BLaER1 (cell line): Measurements from ENCODE around the gene PTPRN2.

Source experiments
- H3K27ac ChIP-seq: shearing (Covaris generic); formaldehyde crosslinking; 2 replicates; pipeline ENCODE4 v1.8.1; 2022
- H3K27me3 ChIP-seq: shearing (Covaris generic); formaldehyde crosslinking; 2 replicates; pipeline ENCODE4 v1.8.1; 2022
- H3K36me3 ChIP-seq: shearing (Covaris generic); formaldehyde crosslinking; 2 replicates; pipeline ENCODE4 v1.8.1; 2022
- H3K4me1 ChIP-seq: shearing (Covaris generic); formaldehyde crosslinking; 2 replicates; pipeline ENCODE4 v1.8.1; 2022
- H3K4me2 ChIP-seq: shearing (Covaris generic); formaldehyde crosslinking; 2 replicates; pipeline ENCODE4 v1.8.1; 2022
- H3K4me3 ChIP-seq: shearing (Covaris generic); formaldehyde crosslinking; 2 replicates; pipeline ENCODE4 v1.8.1; 2022
- H3K9ac ChIP-seq: shearing (Covaris generic); formaldehyde crosslinking; 2 replicates; pipeline ENCODE4 v1.8.1; 2022
- H3K9me3 ChIP-seq: shearing (Covaris generic); formaldehyde crosslinking; 2 replicates; pipeline ENCODE4 v1.8.1; 2022
- H4K20me1 ChIP-seq: shearing (Covaris generic); formaldehyde crosslinking; 2 replicates; pipeline ENCODE4 v1.8.1; 2022
- Cebpa-rat ChIP-seq: shearing (Covaris generic); IDR thresholded peaks from 2 replicates; pipeline ENCODE4 v1.8.1; 2022

Gene PTPRN2

DNA sequence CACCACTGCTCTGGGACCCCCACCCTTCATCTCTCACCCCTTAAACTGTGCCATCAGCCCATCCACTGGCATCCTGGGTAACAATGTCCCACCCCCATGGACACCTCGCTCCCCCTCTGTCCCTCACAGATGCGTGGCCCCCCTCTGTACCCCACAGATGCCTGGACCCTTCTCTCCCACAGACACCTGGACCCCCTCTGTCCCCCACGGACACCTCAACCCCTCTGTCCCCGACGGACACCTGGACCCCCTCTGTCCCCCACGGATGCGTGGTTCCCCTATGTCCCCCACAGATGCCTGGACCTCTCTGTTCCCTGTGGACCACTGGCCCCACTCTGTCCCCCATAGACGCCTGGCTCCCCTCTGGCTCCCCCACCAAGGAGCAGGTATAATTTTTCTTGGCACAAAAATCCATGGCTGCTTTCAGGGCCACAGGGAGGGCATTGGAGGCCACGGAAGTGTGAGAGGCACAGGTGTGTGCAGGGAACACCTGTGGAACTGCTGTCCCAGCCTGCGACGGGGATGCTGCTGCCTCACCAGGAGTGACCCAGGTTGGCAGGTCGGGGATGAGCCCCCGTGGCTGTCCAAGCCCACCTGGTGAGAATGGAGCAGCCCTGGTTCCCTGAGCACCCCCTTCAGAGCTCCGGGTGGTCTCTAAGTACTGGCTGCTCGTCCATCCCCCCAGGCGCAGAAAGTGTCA, 193.5 kb downstream of the PTPRN2 start:
- no peak overlapping the region for H3K4me3 ChIP-seq
- H3K9ac ChIP-seq, result no peak overlapping the region
- no peak overlapping the region for H3K27ac ChIP-seq
- H3K4me2 ChIP-seq, result no peak overlapping the region
- peaks cover 28% of the 10 kb centered on the region for H3K4me1 ChIP-seq
- no peaks in the 10 kb centered on the region for H3K36me3 ChIP-seq
- peaks cover 15% of the 10 kb centered on the region for H3K9me3 ChIP-seq
- TF ChIP-seq Cebpa-rat, result no peak
- H4K20me1 ChIP-seq, result no peaks in the 10 kb centered on the region
- no peaks in the 10 kb centered on the region for H3K27me3 ChIP-seq

- Histone ChIP-seq H3K9me3 (no peaks in the 10 kb centered on the region), H3K9ac (no peak overlapping the region), H3K27ac (no peak overlapping the region), H3K36me3 (no peaks in the 10 kb centered on the region), H3K4me2 (no peak overlapping the region), H3K4me3 (no peak overlapping the region), H3K4me1 (peaks cover 24% of the 10 kb centered on the region), H4K20me1 (no peaks in the 10 kb centered on the region), H3K27me3 (no peaks in the 10 kb centered on the region)
- TF ChIP-seq Cebpa-rat, result no peak
Measured at GRCh38 chr7:158392251-158392650, 195.4 kb downstream of the PTPRN2 start.

DNA sequence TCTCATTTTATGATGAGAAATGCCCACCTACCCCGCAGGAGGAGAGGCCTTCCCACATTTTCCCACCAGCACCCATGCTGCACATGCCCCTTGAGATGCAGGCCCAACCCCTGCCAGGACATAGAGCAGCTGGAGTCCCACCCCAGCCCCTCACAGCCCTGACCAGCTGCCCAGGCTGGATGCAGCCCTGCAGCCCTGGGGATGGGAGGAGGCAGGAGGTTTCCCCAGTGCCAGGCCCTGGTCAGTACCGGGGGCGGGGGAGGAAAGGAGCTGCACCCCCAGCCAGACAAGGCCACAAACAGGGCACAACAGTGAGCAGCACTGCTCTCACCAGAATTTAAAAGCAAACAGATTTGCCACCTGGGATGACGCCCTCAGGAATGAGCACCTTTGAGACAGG, 196.1 kb downstream of the PTPRN2 start:
- TF ChIP-seq Cebpa-rat, result no peak
- H3K27ac ChIP-seq, result no peak overlapping the region
- no peaks in the 10 kb centered on the region for H3K36me3 ChIP-seq
- H4K20me1 ChIP-seq, result no peaks in the 10 kb centered on the region
- H3K4me1 ChIP-seq, result peaks cover 17% of the 10 kb centered on the region
- H3K4me3 ChIP-seq, result no peak overlapping the region
- no peak overlapping the region for H3K9ac ChIP-seq
- no peaks in the 10 kb centered on the region for H3K27me3 ChIP-seq
- no peak overlapping the region for H3K4me2 ChIP-seq
- no peaks in the 10 kb centered on the region for H3K9me3 ChIP-seq

- H3K4me3 ChIP-seq, result no peak overlapping the region
- no peaks in the 10 kb centered on the region for H3K36me3 ChIP-seq
- peaks cover 13% of the 10 kb centered on the region for H3K4me1 ChIP-seq
- no peak overlapping the region for H3K27ac ChIP-seq
- TF ChIP-seq Cebpa-rat, result no peak
- no peak overlapping the region for H3K4me2 ChIP-seq
- no peaks in the 10 kb centered on the region for H3K27me3 ChIP-seq
- no peaks in the 10 kb centered on the region for H4K20me1 ChIP-seq
- no peaks in the 10 kb centered on the region for H3K9me3 ChIP-seq
- H3K9ac ChIP-seq, result no peak overlapping the region
Measured at GRCh38 chr7:158391141-158391540, 196.5 kb downstream of the PTPRN2 start.

- Histone ChIP-seq H3K9me3 (no peaks in the 10 kb centered on the region), H3K27me3 (no peaks in the 10 kb centered on the region), H3K4me2 (no peak overlapping the region), H3K9ac (no peak overlapping the region), H3K4me1 (peaks cover 8% of the 10 kb centered on the region; the same call in 1 of the 2 replicates), H3K36me3 (no peaks in the 10 kb centered on the region), H3K27ac (no peak overlapping the region), H3K4me3 (no peak overlapping the region), H4K20me1 (no peaks in the 10 kb centered on the region)
- no peak for TF ChIP-seq Cebpa-rat
Measured at GRCh38 chr7:158390460-158390859, 197.2 kb downstream of the PTPRN2 start.

- Histone ChIP-seq H3K4me1 (peaks cover 8% of the 10 kb centered on the region; the same call in 1 of the 2 replicates), H3K9ac (no peak overlapping the region), H3K27me3 (no peaks in the 10 kb centered on the region), H3K27ac (no peak overlapping the region), H3K4me2 (no peak overlapping the region), H3K4me3 (no peak overlapping the region), H4K20me1 (no peaks in the 10 kb centered on the region), H3K9me3 (no peaks in the 10 kb centered on the region), H3K36me3 (no peaks in the 10 kb centered on the region)
- TF ChIP-seq Cebpa-rat, result no peak
Measured at GRCh38 chr7:158389514-158390425, 197.9 kb downstream of the PTPRN2 start.

- Histone ChIP-seq H3K4me3 (no peak overlapping the region), H3K27me3 (no peaks in the 10 kb centered on the region), H3K9me3 (peaks cover 6% of the 10 kb centered on the region), H3K9ac (no peak overlapping the region), H3K4me2 (no peak overlapping the region), H4K20me1 (no peaks in the 10 kb centered on the region), H3K36me3 (no peaks in the 10 kb centered on the region), H3K27ac (no peak overlapping the region), H3K4me1 (peaks cover 8% of the 10 kb centered on the region; the same call in 1 of the 2 replicates)
- no peak for TF ChIP-seq Cebpa-rat
Measured at GRCh38 chr7:158388928-158389327, 198.7 kb downstream of the PTPRN2 start.

- H3K4me2 ChIP-seq, result no peak overlapping the region
- no peaks in the 10 kb centered on the region for H3K27me3 ChIP-seq
- no peak overlapping the region for H3K27ac ChIP-seq
- no peaks in the 10 kb centered on the region for H4K20me1 ChIP-seq
- peaks cover 8% of the 10 kb centered on the region for H3K9me3 ChIP-seq
- no peak for TF ChIP-seq Cebpa-rat
- no peaks in the 10 kb centered on the region for H3K36me3 ChIP-seq
- H3K4me3 ChIP-seq, result no peak overlapping the region
- no peak overlapping the region for H3K9ac ChIP-seq
- H3K4me1 ChIP-seq, result peaks cover 8% of the 10 kb centered on the region; the same call in 1 of the 2 replicates
Measured at GRCh38 chr7:158388072-158388471, 199.6 kb downstream of the PTPRN2 start.

DNA sequence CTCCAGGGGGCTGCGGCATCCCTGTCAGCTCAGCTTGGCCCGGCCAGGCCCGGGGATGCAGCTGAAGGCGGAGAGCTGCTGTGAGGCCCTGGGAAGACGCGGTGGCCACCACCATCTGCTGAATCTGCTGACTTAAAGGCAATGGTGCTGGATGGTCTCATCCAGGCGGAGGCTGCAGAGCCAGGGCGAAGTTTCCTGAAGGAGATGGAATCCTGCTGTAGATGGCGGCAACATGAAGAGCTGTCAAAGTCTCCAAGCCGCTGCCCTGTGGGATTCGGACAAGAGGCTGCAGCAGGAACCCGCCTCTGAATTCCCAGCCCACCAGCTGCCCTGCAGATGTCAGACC, 200.1 kb downstream of the PTPRN2 start:
- no peaks in the 10 kb centered on the region for H4K20me1 ChIP-seq
- no peaks in the 10 kb centered on the region for H3K27me3 ChIP-seq
- no peak for TF ChIP-seq Cebpa-rat

More for the DNA sequence above, 200.1 kb downstream of the PTPRN2 start:
- Histone ChIP-seq H3K4me2 (no peak overlapping the region), H3K9ac (no peak overlapping the region), H3K27ac (no peak overlapping the region), H3K4me3 (no peak overlapping the region), H3K36me3 (no peaks in the 10 kb centered on the region), H3K4me1 (peaks cover 3% of the 10 kb centered on the region; the same call in 1 of the 2 replicates), H3K9me3 (peaks cover 8% of the 10 kb centered on the region)
